A549 (cell line): ENCODE results near the gene RCC1. TPM values are rescaled to one million over a fixed set of nuclear protein-coding genes. Genes with fewer than 3 reads are reported as not detected.

ENCODE experiments used
- ATAC-seq, 2 experiments: fragments of 200-7000 bp in 1 of 2; fragments of >200 bp in 1 of 2; cut with Nextera tagmentation in 1 of 2; cut with Tn5 transposase in 1 of 2; 3 replicates each; pipeline versions ENCODE4 v1.8.0 to v1.9.1; 2018 to 2020; ENCODE audit warnings: mild to moderate bottlenecking in 1 of 2, moderate library complexity in 1 of 2
- CTCF ChIA-PET: fragments of 300-600 bp; sonication (Branson Sonifier 250); formaldehyde crosslinking; extraction: SDS; loops from one replicate; lab custom pipeline; 2021; ENCODE audit warnings: antibody characterized with exemption, inconsistent platforms; lab: Yijun Ruan, JAX
- POLR2A ChIA-PET: fragments of 350-600 bp; formaldehyde crosslinking; extraction: SDS; loops from one replicate; lab custom pipeline; 2021; ENCODE audit warnings: antibody characterized with exemption, inconsistent platforms; lab: Yijun Ruan, JAX
- DNase-seq, 2 experiments: peaks; one replicate each; pipeline versions ENCODE4 v3.0.0 to v3.0.0-alpha.2; 2011 to 2016; ENCODE audit warnings: low read depth in 1 of 2, low spot score in 1 of 2
- FAIRE-seq: peaks from 2 replicates; lab custom pipeline; 2011; peaks lifted over from hg19 to GRCh38; lab: Jason Lieb, UNC
- H3K27ac ChIP-seq, 2 experiments: fragments of >200 bp; sonication (Bioruptor Twin); formaldehyde crosslinking; 3 replicates each; pipeline ENCODE4 v1.5.1; 2016 to 2017
- H3K4me1 ChIP-seq: fragments of >200 bp; sonication (Bioruptor Twin); formaldehyde crosslinking; 3 replicates; pipeline ENCODE4 v1.6.1; 2016
- H3K4me2 ChIP-seq: fragments of >200 bp; sonication (Bioruptor Twin); formaldehyde crosslinking; 3 replicates; pipeline ENCODE4 v1.6.1; 2016
- H3K4me3 ChIP-seq: fragments of >200 bp; sonication (Bioruptor Twin); formaldehyde crosslinking; 3 replicates; pipeline ENCODE4 v1.5.1; 2016
- H3K9me3 ChIP-seq: fragments of >200 bp; sonication (Bioruptor Twin); formaldehyde crosslinking; 3 replicates; pipeline ENCODE4 v1.6.1; 2016
- FOSL2 ChIP-seq, 2 experiments: fragments of 450-650 bp in 1 of 2; fragments of >200 bp in 1 of 2; sonication (Bioruptor Twin) in 1 of 2; formaldehyde crosslinking; IDR thresholded peaks; 2 replicates each; pipeline versions ENCODE4 v1.5.0 to v1.6.1; 2016 to 2020; ENCODE audit warnings: mild to moderate bottlenecking in 1 of 2, moderate library complexity in 1 of 2
- GATA3 ChIP-seq: IDR thresholded peaks from 2 replicates; pipeline ENCODE4 v1.6.1; 2012; ENCODE audit warnings: borderline replicate concordance
- HEYL ChIP-seq: fragments of 250-450 bp; sonication (Bioruptor Pico); IDR thresholded peaks from 2 replicates; pipeline ENCODE4 v1.8.0; 2021; ENCODE audit warnings: mild to moderate bottlenecking, moderate library complexity
- HOXB13 ChIP-seq: fragments of 250-450 bp; sonication (Bioruptor Pico); IDR thresholded peaks from 2 replicates; pipeline ENCODE4 v1.5.0; 2020; ENCODE audit warnings: low read depth, mild to moderate bottlenecking, moderate library complexity
- JUNB ChIP-seq: fragments of >200 bp; sonication (Bioruptor Twin); formaldehyde crosslinking; IDR thresholded peaks from 2 replicates; pipeline ENCODE4 v1.6.1; 2016
- MAFK ChIP-seq: fragments of 450-650 bp; IDR thresholded peaks from 2 replicates; pipeline ENCODE4 v1.6.1; 2014; ENCODE audit not compliant: partially characterized antibody
- MAZ ChIP-seq: fragments of 150-350 bp; IDR thresholded peaks from 2 replicates; pipeline ENCODE4 v1.6.1; 2014; ENCODE audit warnings: antibody characterized with exemption, low read depth, low read length, borderline replicate concordance
- MYC ChIP-seq: IDR thresholded peaks from 2 replicates; pipeline ENCODE4 v1.6.1; 2012; ENCODE audit warnings: mild to moderate bottlenecking, inconsistent platforms, low read length, improper control_type of control experiment, borderline replicate concordance
- NFE2L2 ChIP-seq: fragments of 150-350 bp; conservative IDR thresholded peaks from 2 replicates; pipeline ENCODE4 v1.6.1; 2014; ENCODE audit warnings: low read length
- NPAS2 ChIP-seq: fragments of 250-450 bp; sonication (Bioruptor Pico); IDR thresholded peaks from 2 replicates; pipeline ENCODE4 v1.8.0; 2022; ENCODE audit warnings: mild to moderate bottlenecking, moderate library complexity, borderline replicate concordance
- NR3C1 ChIP-seq: fragments of >200 bp; sonication (Bioruptor Twin); formaldehyde crosslinking; IDR thresholded peaks from 3 replicates; pipeline ENCODE4 v1.6.1; 2017
- RNF2 ChIP-seq: fragments of 200-600 bp; sonication (generic); IDR thresholded peaks from 2 replicates; pipeline ENCODE4 v1.6.1; 2016; ENCODE audit warnings: low read depth, mild to moderate bottlenecking, antibody characterized with exemption, moderate library complexity, borderline replicate concordance
- SMC3 ChIP-seq: fragments of >200 bp; sonication (Bioruptor Twin); formaldehyde crosslinking; IDR thresholded peaks from 3 replicates; pipeline ENCODE4 v1.6.1; 2018; ENCODE audit warnings: inconsistent platforms
- SREBF2 ChIP-seq: fragments of 450-650 bp; IDR thresholded peaks from 2 replicates; pipeline ENCODE4 v1.6.1; 2014; ENCODE audit warnings: mild to moderate bottlenecking, moderate library complexity
- ZC3H11A ChIP-seq: fragments of 450-650 bp; IDR thresholded peaks from 2 replicates; pipeline ENCODE4 v1.6.1; 2014; ENCODE audit warnings: antibody characterized with exemption, mild to moderate bottlenecking
- WGBS: methylation state at CpG from one replicate; pipeline ENCODE4 v1.1.6; 2017; ENCODE audit errors: missing lambda C conversion rate; 5-methylcytosine and 5-hydroxymethylcytosine counted together
- polyA plus RNA-seq, 4 experiments: library from polyadenylated mRNA; depleted of rRNA in 3 of 4; stranded (reverse); fragments of >200 nt; fragmentation: RNase III in 1 of 4; extraction: RNeasy Plus Mini Kit Qiagen cat#74134 plus additional on column Dnase treatment in 1 of 4; gene quantifications; 2 replicates in 3 of 4; 3 replicates in 1 of 4; pipeline ENCODE4 v1.2.3, GENCODE V29; 2011 to 2017
- TF ChIP-seq, protein P1 (sequence below): fragments of 250-450 bp; sonication (Bioruptor Pico); IDR thresholded peaks from 2 replicates; pipeline ENCODE4 v1.5.0; 2021; ENCODE audit warnings: mild to moderate bottlenecking, moderate library complexity, borderline replicate concordance
- TF ChIP-seq, protein P2 (sequence below): IDR thresholded peaks from 2 replicates; pipeline ENCODE4 v1.6.1; 2012
- TF ChIP-seq, protein P3 (sequence below): fragments of >200 bp; sonication (Bioruptor Twin); formaldehyde crosslinking; IDR thresholded peaks from 3 replicates; pipeline ENCODE4 v1.5.1; 2016
- TF ChIP-seq, protein P4 (sequence below): fragments of 150-350 bp; IDR thresholded peaks from 2 replicates; pipeline ENCODE4 v1.6.1; 2014; ENCODE audit warnings: low read depth, mild to moderate bottlenecking, low read length

RCC1 gene
- polyA plus RNA-seq, 2 of the 4 experiments (the other 2 are of a cell fraction), result 42.1 to 70.3 TPM

DNA sequence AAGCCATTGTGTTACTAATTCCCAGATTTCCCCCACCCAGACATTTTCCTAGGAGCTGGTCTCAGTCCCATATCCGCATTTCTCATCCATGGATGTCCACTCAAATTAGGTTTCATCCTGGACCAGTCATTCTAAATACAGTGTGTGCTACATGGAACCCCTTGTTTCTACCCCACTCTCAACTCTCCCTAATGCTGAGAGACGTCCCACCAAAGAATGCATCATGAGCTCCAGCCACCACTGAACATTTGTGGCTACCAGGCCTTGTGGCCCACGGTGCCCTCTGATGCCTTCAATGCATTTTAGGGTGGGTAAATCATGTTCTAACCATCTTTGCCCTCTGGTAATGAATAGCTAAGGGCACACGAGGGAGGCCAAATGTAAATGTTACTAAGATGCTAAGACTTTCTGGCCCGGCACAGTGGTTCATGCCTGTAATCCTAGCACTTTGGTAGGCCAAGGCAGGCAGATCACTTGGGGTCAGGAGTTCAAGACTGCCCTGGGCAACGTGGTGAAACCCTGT is 72.9 kb downstream of the RCC1 start (continued):
- TF ChIP-seq, protein P1, sequence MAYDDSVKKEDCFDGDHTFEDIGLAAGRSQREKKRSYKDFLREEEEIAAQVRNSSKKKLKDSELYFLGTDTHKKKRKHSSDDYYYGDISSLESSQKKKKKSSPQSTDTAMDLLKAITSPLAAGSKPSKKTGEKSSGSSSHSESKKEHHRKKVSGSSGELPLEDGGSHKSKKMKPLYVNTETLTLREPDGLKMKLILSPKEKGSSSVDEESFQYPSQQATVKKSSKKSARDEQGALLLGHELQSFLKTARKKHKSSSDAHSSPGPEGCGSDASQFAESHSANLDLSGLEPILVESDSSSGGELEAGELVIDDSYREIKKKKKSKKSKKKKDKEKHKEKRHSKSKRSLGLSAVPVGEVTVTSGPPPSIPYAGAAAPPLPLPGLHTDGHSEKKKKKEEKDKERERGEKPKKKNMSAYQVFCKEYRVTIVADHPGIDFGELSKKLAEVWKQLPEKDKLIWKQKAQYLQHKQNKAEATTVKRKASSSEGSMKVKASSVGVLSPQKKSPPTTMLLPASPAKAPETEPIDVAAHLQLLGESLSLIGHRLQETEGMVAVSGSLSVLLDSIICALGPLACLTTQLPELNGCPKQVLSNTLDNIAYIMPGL (CRISPR knock-in tag), result no peak
- TF ChIP-seq FOSL2 (IDR thresholded peaks at IDR 0.05) (no peak), FOSL2 (CRISPR knock-in tag; IDR thresholded peaks at IDR 0.05) (no peak), SREBF2 (no peak)

DNA sequence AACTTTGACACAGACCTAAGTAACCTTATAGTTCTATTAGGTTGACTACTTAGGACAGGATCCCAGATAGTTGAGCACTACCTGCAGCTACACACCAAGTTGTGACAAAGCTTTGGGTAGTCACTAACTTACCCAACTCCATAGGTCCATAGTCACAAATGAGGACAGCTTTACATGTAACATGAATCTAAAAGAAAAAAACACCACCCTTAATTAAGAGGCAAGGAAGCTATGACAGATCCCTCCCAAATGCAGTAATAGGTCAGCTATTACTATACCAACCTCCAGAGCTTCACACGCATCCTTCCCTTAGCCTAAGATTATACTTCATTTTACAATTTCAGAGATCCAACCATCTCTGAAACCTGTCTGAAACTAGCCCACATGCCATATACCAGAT is 73.6 kb downstream of the RCC1 start:
- WGBS, result 81% methylated on average over 1 of the region's 1 CpG
- DNase-seq, result no peak
- Histone ChIP-seq H3K27ac (peak overlapping the region; percentile 96 to 98; a peak in 5 of 6 replicates), H3K4me3 (peak overlapping the region; percentile 99), H3K4me1 (peaks cover 17% of the 10 kb centered on the region; the same call in 2 of the 3 replicates), H3K9me3 (no peaks in the 10 kb centered on the region), H3K4me2 (peak overlapping the region; percentile 92)
- CTCF ChIA-PET, result interaction anchor here (0.6 to 5.7 kb wide), 6 partner anchors 10 to 91 kb away, joined by 3 to 25 read pairs (median 3); no protein-coding TSS in a partner anchor
- FAIRE-seq, result no peak
- no peak for ATAC-seq
- no peak for TF ChIP-seq MAFK
- TF ChIP-seq HEYL (CRISPR knock-in tag), result no peak
- TF ChIP-seq NR3C1, result no peak
- TF ChIP-seq RNF2, result no peak
- no peak for TF ChIP-seq HOXB13 (CRISPR knock-in tag)
- TF ChIP-seq SMC3, result no peak
- no peak for TF ChIP-seq ZC3H11A
- TF ChIP-seq, protein P2, sequence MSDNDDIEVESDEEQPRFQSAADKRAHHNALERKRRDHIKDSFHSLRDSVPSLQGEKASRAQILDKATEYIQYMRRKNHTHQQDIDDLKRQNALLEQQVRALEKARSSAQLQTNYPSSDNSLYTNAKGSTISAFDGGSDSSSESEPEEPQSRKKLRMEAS, result no peak
- TF ChIP-seq, protein P3, sequence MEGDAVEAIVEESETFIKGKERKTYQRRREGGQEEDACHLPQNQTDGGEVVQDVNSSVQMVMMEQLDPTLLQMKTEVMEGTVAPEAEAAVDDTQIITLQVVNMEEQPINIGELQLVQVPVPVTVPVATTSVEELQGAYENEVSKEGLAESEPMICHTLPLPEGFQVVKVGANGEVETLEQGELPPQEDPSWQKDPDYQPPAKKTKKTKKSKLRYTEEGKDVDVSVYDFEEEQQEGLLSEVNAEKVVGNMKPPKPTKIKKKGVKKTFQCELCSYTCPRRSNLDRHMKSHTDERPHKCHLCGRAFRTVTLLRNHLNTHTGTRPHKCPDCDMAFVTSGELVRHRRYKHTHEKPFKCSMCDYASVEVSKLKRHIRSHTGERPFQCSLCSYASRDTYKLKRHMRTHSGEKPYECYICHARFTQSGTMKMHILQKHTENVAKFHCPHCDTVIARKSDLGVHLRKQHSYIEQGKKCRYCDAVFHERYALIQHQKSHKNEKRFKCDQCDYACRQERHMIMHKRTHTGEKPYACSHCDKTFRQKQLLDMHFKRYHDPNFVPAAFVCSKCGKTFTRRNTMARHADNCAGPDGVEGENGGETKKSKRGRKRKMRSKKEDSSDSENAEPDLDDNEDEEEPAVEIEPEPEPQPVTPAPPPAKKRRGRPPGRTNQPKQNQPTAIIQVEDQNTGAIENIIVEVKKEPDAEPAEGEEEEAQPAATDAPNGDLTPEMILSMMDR, result no peak
- TF ChIP-seq GATA3, result no peak
- no peak for TF ChIP-seq MYC
- no peak for TF ChIP-seq JUNB
- no peak for TF ChIP-seq NFE2L2
- TF ChIP-seq, protein P1 (CRISPR knock-in tag), result no peak
- no peak for TF ChIP-seq NPAS2
- no peak for TF ChIP-seq MAZ
- TF ChIP-seq, protein P4, sequence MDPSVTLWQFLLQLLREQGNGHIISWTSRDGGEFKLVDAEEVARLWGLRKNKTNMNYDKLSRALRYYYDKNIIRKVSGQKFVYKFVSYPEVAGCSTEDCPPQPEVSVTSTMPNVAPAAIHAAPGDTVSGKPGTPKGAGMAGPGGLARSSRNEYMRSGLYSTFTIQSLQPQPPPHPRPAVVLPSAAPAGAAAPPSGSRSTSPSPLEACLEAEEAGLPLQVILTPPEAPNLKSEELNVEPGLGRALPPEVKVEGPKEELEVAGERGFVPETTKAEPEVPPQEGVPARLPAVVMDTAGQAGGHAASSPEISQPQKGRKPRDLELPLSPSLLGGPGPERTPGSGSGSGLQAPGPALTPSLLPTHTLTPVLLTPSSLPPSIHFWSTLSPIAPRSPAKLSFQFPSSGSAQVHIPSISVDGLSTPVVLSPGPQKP, result no peak
- POLR2A ChIA-PET, result interaction anchor here (0.7 to 1.3 kb wide), 5 partner anchors 16 to 182 kb away, joined by 3 to 4 read pairs (median 4); no protein-coding TSS in a partner anchor
